Astrocyte (in vitro differentiated cells and primary cell): Measurements from ENCODE around the gene MESD.

Experiments used
- EZH2 ChIP-seq: IDR thresholded peaks from 2 replicates; pipeline ENCODE4 v1.6.1; 2012; ENCODE audit warnings: mild to moderate bottlenecking, low read length, inconsistent platforms; ENCODE audit not compliant: insufficient read depth
- TF ChIP-seq, protein P1 (sequence below): IDR thresholded peaks from 2 replicates; pipeline ENCODE4 v1.5.1; 2011; ENCODE audit warnings: low read depth, mild to moderate bottlenecking, inconsistent platforms, low read length, moderate library complexity; ENCODE audit not compliant: insufficient read depth

DNA sequence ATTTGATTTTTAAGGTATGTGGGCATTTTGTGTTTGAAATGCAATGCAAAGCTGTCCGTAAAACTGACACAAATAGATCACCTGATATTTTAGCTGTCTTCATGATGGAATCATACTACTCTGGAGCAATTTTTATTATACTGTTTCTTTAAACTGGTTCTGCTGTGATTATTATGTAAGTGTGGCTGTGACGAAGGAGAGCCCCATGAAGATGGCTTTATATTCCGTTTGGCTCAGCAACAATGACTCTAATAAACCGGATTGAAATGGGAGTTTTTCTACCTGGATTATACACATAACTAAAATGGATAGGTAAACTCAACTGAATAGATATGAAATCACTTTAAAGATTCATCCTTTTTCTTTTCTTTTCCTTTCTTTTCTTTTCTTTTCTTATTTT is 20.5 kb upstream of the MESD start:
- TF ChIP-seq, protein P1, sequence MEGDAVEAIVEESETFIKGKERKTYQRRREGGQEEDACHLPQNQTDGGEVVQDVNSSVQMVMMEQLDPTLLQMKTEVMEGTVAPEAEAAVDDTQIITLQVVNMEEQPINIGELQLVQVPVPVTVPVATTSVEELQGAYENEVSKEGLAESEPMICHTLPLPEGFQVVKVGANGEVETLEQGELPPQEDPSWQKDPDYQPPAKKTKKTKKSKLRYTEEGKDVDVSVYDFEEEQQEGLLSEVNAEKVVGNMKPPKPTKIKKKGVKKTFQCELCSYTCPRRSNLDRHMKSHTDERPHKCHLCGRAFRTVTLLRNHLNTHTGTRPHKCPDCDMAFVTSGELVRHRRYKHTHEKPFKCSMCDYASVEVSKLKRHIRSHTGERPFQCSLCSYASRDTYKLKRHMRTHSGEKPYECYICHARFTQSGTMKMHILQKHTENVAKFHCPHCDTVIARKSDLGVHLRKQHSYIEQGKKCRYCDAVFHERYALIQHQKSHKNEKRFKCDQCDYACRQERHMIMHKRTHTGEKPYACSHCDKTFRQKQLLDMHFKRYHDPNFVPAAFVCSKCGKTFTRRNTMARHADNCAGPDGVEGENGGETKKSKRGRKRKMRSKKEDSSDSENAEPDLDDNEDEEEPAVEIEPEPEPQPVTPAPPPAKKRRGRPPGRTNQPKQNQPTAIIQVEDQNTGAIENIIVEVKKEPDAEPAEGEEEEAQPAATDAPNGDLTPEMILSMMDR = no peak
- no peak for TF ChIP-seq EZH2
